ENCODE results near the gene ITCH. TPM values are rescaled to one million over a fixed set of nuclear protein-coding genes. Genes with fewer than 3 reads are reported as not detected.

The ITCH gene
- total RNA-seq, 6 experiments from 2014 or later = 55.0 to 63.3 (median 59.1) TPM

- Mint-ChIP-seq H3K4me3 (no peak overlapping the region), H3K36me3 (ENCODE audit: low read depth) (peaks cover 54% of the 10 kb centered on the region)
- no peak for TF ChIP-seq CTCF (IDR thresholded peaks at IDR 0.05)
Observed at GRCh38 chr20:34445177-34446065, 82.3 kb downstream of the ITCH start.

GRCh38 chr20:34448517-34448916, 85.4 kb downstream of the ITCH start:
- H3K36me3 Mint-ChIP-seq (ENCODE audit: low read depth) = peaks cover 50% of the 10 kb centered on the region
- peaks cover 39% of the 10 kb centered on the region for H3K4me1 Mint-ChIP-seq (ENCODE audit: low read depth)
- no peak for TF ChIP-seq CTCF (IDR thresholded peaks at IDR 0.05)
- no peak overlapping the region for H3K4me3 Mint-ChIP-seq
- DNase-seq = no peak
- no peaks in the 10 kb centered on the region for H3K27me3 Mint-ChIP-seq (ENCODE audit: insufficient read depth)
- no peaks in the 10 kb centered on the region for H3K9me3 Mint-ChIP-seq
- peak overlapping the region; percentile 6; the same call in 1 of the 2 replicates for H3K27ac Mint-ChIP-seq

More at GRCh38 chr20:34445177-34446065, 82.3 kb downstream of the ITCH start:
- no peaks in the 10 kb centered on the region for H3K9me3 Mint-ChIP-seq
- H3K4me1 Mint-ChIP-seq (ENCODE audit: low read depth) = peaks cover 10% of the 10 kb centered on the region; the same call in 1 of the 2 replicates
- DNase-seq = no peak
- H3K27ac Mint-ChIP-seq = no peak overlapping the region; the same call in 1 of the 2 replicates
- no peaks in the 10 kb centered on the region for H3K27me3 Mint-ChIP-seq (ENCODE audit: insufficient read depth)

- H3K4me3 Mint-ChIP-seq = no peak overlapping the region
- H3K4me1 Mint-ChIP-seq (ENCODE audit: low read depth) = peaks cover 39% of the 10 kb centered on the region
- H3K27ac Mint-ChIP-seq = no peak overlapping the region
- TF ChIP-seq CTCF (IDR thresholded peaks at IDR 0.05) = no peak
- no peaks in the 10 kb centered on the region for H3K27me3 Mint-ChIP-seq (ENCODE audit: insufficient read depth)
- DNase-seq = no peak
- H3K9me3 Mint-ChIP-seq = no peaks in the 10 kb centered on the region
- H3K36me3 Mint-ChIP-seq (ENCODE audit: low read depth) = peaks cover 44% of the 10 kb centered on the region
Observed at GRCh38 chr20:34449674-34450592, 86.9 kb downstream of the ITCH start.

GRCh38 chr20:34452281-34452982, 89.4 kb downstream of the ITCH start:
- peak; percentile 75 for DNase-seq
- Mint-ChIP-seq H3K27ac (peak overlapping the region; percentile 51), H3K27me3 (ENCODE audit: insufficient read depth) (no peaks in the 10 kb centered on the region), H3K36me3 (ENCODE audit: low read depth) (peaks cover 26% of the 10 kb centered on the region), H3K4me1 (ENCODE audit: low read depth) (peaks cover 39% of the 10 kb centered on the region), H3K9me3 (no peaks in the 10 kb centered on the region), H3K4me3 (peak overlapping the region; percentile 24)
- no peak for TF ChIP-seq CTCF (IDR thresholded peaks at IDR 0.05)

- H3K9me3 Mint-ChIP-seq = no peaks in the 10 kb centered on the region
- peaks cover 54% of the 10 kb centered on the region for H3K36me3 Mint-ChIP-seq (ENCODE audit: low read depth)
- H3K4me1 Mint-ChIP-seq (ENCODE audit: low read depth) = peaks cover 36% of the 10 kb centered on the region
- TF ChIP-seq CTCF (IDR thresholded peaks at IDR 0.05) = no peak
- DNase-seq = no peak
- H3K27ac Mint-ChIP-seq = peak overlapping the region; percentile 83
- peaks cover 2% of the 10 kb centered on the region; the same call in 1 of the 2 replicates for H3K27me3 Mint-ChIP-seq (ENCODE audit: insufficient read depth)
- H3K4me3 Mint-ChIP-seq = no peak overlapping the region
Observed at GRCh38 chr20:34458631-34459030, 95.6 kb downstream of the ITCH start.
